ENCODE measurements around the gene ZBTB7B.

ZBTB7B gene

GRCh38 chr1:155007251-155007828 is 4.7 kb downstream of the ZBTB7B start:
- no peak for DNase-seq (ENCODE audit: extremely low read depth, low read depth)
- TF ChIP-seq CTCF (IDR thresholded peaks at IDR 0.05; ENCODE audit: low read depth, low read length): no peak

- TF ChIP-seq CTCF (IDR thresholded peaks at IDR 0.05; ENCODE audit: low read depth, low read length): no peak
- no peak for DNase-seq (ENCODE audit: extremely low read depth, low read depth)
Measured at GRCh38 chr1:155008015-155008941, 5.7 kb downstream of the ZBTB7B start.

GRCh38 chr1:155009221-155009711 is 6.7 kb downstream of the ZBTB7B start:
- DNase-seq (ENCODE audit: extremely low read depth, low read depth): no peak
- no peak for TF ChIP-seq CTCF (IDR thresholded peaks at IDR 0.05; ENCODE audit: low read depth, low read length)

- no peak for DNase-seq (ENCODE audit: extremely low read depth, low read depth)
- TF ChIP-seq CTCF (IDR thresholded peaks at IDR 0.05; ENCODE audit: low read depth, low read length): no peak
Measured at GRCh38 chr1:155009742-155010141, 7.1 kb downstream of the ZBTB7B start.

- no peak for TF ChIP-seq CTCF (IDR thresholded peaks at IDR 0.05; ENCODE audit: low read depth, low read length)
- no peak for DNase-seq (ENCODE audit: extremely low read depth, low read depth)
Measured at GRCh38 chr1:155010211-155010918, 7.8 kb downstream of the ZBTB7B start.

GRCh38 chr1:155011004-155011416 is 8.4 kb downstream of the ZBTB7B start:
- DNase-seq (ENCODE audit: extremely low read depth, low read depth): no peak

More at GRCh38 chr1:155011004-155011416, 8.4 kb downstream of the ZBTB7B start:
- TF ChIP-seq CTCF (IDR thresholded peaks at IDR 0.05; ENCODE audit: low read depth, low read length): no peak
